Neural progenitor cell (in vitro differentiated cells): ENCODE results near the gene RNF31. TPM values are rescaled to one million over a fixed set of nuclear protein-coding genes. Genes with fewer than 3 reads are reported as not detected.

Source experiments
- DNase-seq: peaks from one replicate; pipeline ENCODE4 v3.0.0-alpha.2; 2016; ENCODE audit warnings: low spot score
- H2AFZ ChIP-seq: fragments of 200-600 bp; sonication (generic); replicated peaks from 2 replicates; pipeline ENCODE4 v1.6.1; 2016; ENCODE audit warnings: antibody characterized with exemption
- H3F3A ChIP-seq: fragments of 200-600 bp; sonication (generic); 2 replicates; pipeline ENCODE4 v1.6.1; 2016; ENCODE audit warnings: antibody characterized with exemption, low read depth
- H3K27ac ChIP-seq: fragments of 200-600 bp; sonication (generic); 2 replicates; pipeline ENCODE4 v1.5.1; 2016; ENCODE audit warnings: mild to moderate bottlenecking
- H3K27me3 ChIP-seq: fragments of 200-600 bp; sonication (generic); 2 replicates; pipeline ENCODE4 v1.6.1; 2016; ENCODE audit warnings: mild to moderate bottlenecking, moderate library complexity
- H3K36me3 ChIP-seq: fragments of 200-600 bp; sonication (generic); 2 replicates; pipeline ENCODE4 v1.5.1; 2016
- H3K4me1 ChIP-seq: fragments of 200-600 bp; sonication (generic); 2 replicates; pipeline ENCODE4 v1.6.1; 2016; ENCODE audit warnings: mixed run types
- H3K4me2 ChIP-seq: fragments of 200-600 bp; sonication (generic); 2 replicates; pipeline ENCODE4 v1.6.1; 2016
- H3K4me3 ChIP-seq: fragments of 200-600 bp; sonication (generic); 2 replicates; pipeline ENCODE4 v1.5.1; 2016
- H3K79me2 ChIP-seq: fragments of 200-600 bp; sonication (generic); 2 replicates; pipeline ENCODE4 v1.6.1; 2016; ENCODE audit warnings: low read depth
- H3K9ac ChIP-seq: fragments of 200-600 bp; sonication (generic); 2 replicates; pipeline ENCODE4 v1.6.1; 2016
- H3K9me3 ChIP-seq: fragments of 200-600 bp; sonication (generic); 2 replicates; pipeline ENCODE4 v1.5.1; 2016; ENCODE audit warnings: low read depth
- H4K20me1 ChIP-seq: fragments of 200-600 bp; sonication (generic); 2 replicates; pipeline ENCODE4 v1.6.1; 2016; ENCODE audit warnings: low read depth
- H3K27ac Mint-ChIP-seq: 3 replicates; pipeline ENCODE4 v1.8.0; 2021; ENCODE audit warnings: mixed read lengths
- H3K27me3 Mint-ChIP-seq: 2 replicates; pipeline ENCODE4 v1.8.0; 2022; ENCODE audit warnings: low read depth, mild to moderate bottlenecking, inconsistent platforms, moderate library complexity, mixed read lengths; ENCODE audit not compliant: insufficient read depth
- H3K36me3 Mint-ChIP-seq: 3 replicates; pipeline ENCODE4 v1.8.0; 2021; ENCODE audit warnings: mixed read lengths
- H3K4me1 Mint-ChIP-seq: 3 replicates; pipeline ENCODE4 v1.8.0; 2021; ENCODE audit warnings: mixed read lengths
- H3K4me3 Mint-ChIP-seq: 3 replicates; pipeline ENCODE4 v1.8.0; 2021; ENCODE audit warnings: mild to moderate bottlenecking, moderate library complexity, mixed read lengths
- H3K9me3 Mint-ChIP-seq: 3 replicates; pipeline ENCODE4 v1.8.0; 2020; ENCODE audit warnings: mixed read lengths
- CTCF ChIP-seq: fragments of 200-600 bp; sonication (generic); IDR thresholded peaks from 2 replicates; pipeline ENCODE4 v1.5.1; 2017; ENCODE audit warnings: antibody characterized with exemption, mild to moderate bottlenecking
- EZH2 ChIP-seq: fragments of 200-600 bp; sonication (generic); IDR thresholded peaks from 2 replicates; pipeline ENCODE4 v1.6.1; 2017; ENCODE audit warnings: antibody characterized with exemption, mild to moderate bottlenecking, moderate library complexity
- EZH2phosphoT487 ChIP-seq: fragments of 200-600 bp; sonication (generic); IDR thresholded peaks from 2 replicates; pipeline ENCODE4 v1.6.1; 2017; ENCODE audit warnings: antibody characterized with exemption
- total RNA-seq: library from RNA; depleted of rRNA; stranded (reverse); fragments of >200 nt; gene quantifications from 2 replicates; pipeline ENCODE4 v1.2.3, GENCODE V29; 2015; ENCODE audit warnings: low replicate concordance

Gene RNF31
- total RNA-seq, 1 donor from 2014 or later: 28.8 TPM

GRCh38 chr14:24150567-24150966 lies 3.3 kb downstream of the RNF31 start:
- TF ChIP-seq CTCF (no peak), EZH2 (no peak), EZH2phosphoT487 (no peak)
- Histone ChIP-seq H3K36me3 (peaks cover 4% of the 10 kb centered on the region), H3F3A (peaks cover 4% of the 10 kb centered on the region), H4K20me1 (peaks cover 15% of the 10 kb centered on the region), H3K4me2 (no peak overlapping the region), H2AFZ (no peak overlapping the region), H3K9ac (no peak overlapping the region), H3K4me3 (no peak overlapping the region), H3K27ac (no peak overlapping the region), H3K9me3 (no peaks in the 10 kb centered on the region), H3K4me1 (peaks cover 10% of the 10 kb centered on the region), H3K79me2 (peaks cover 29% of the 10 kb centered on the region), H3K27me3 (no peaks in the 10 kb centered on the region)
- peaks cover 10% of the 10 kb centered on the region for H3K36me3 Mint-ChIP-seq
- H3K9me3 Mint-ChIP-seq: no peaks in the 10 kb centered on the region
- peaks cover 15% of the 10 kb centered on the region for H3K4me1 Mint-ChIP-seq
- H3K4me3 Mint-ChIP-seq: no peak overlapping the region
- no peak overlapping the region for H3K27ac Mint-ChIP-seq
- no peaks in the 10 kb centered on the region for H3K27me3 Mint-ChIP-seq
- DNase-seq: no peak

- Histone ChIP-seq H2AFZ (no peak overlapping the region), H3K36me3 (peaks cover 4% of the 10 kb centered on the region), H3K4me1 (peaks cover 7% of the 10 kb centered on the region), H3F3A (peaks cover 4% of the 10 kb centered on the region), H3K27me3 (no peaks in the 10 kb centered on the region), H3K9me3 (no peaks in the 10 kb centered on the region), H3K4me2 (no peak overlapping the region), H3K9ac (no peak overlapping the region), H3K79me2 (peaks cover 25% of the 10 kb centered on the region), H3K27ac (no peak overlapping the region), H4K20me1 (peaks cover 15% of the 10 kb centered on the region), H3K4me3 (no peak overlapping the region)
- Mint-ChIP-seq H3K36me3 (peaks cover 14% of the 10 kb centered on the region), H3K4me1 (peaks cover 11% of the 10 kb centered on the region), H3K9me3 (no peaks in the 10 kb centered on the region), H3K27ac (no peak overlapping the region), H3K4me3 (no peak overlapping the region), H3K27me3 (no peaks in the 10 kb centered on the region)
- DNase-seq: no peak
- TF ChIP-seq EZH2phosphoT487: no peak
Observed at GRCh38 chr14:24150993-24151392, 3.7 kb downstream of the RNF31 start.

GRCh38 chr14:24151404-24152080 lies 4.2 kb downstream of the RNF31 start:
- H3K79me2 ChIP-seq: peaks cover 23% of the 10 kb centered on the region
- Mint-ChIP-seq H3K36me3 (peaks cover 14% of the 10 kb centered on the region), H3K27ac (no peak overlapping the region), H3K27me3 (no peaks in the 10 kb centered on the region), H3K9me3 (no peaks in the 10 kb centered on the region), H3K4me1 (peaks cover 10% of the 10 kb centered on the region), H3K4me3 (peak overlapping the region; percentile 20)
- TF ChIP-seq CTCF (no peak), EZH2phosphoT487 (no peak), EZH2 (no peak)
- peaks cover 15% of the 10 kb centered on the region for H4K20me1 ChIP-seq
- no peak overlapping the region for H3K4me3 ChIP-seq
- no peak for DNase-seq
- H3K4me1 ChIP-seq: peaks cover 7% of the 10 kb centered on the region
- H3K9ac ChIP-seq: no peak overlapping the region
- H3K27me3 ChIP-seq: no peaks in the 10 kb centered on the region
- H3K4me2 ChIP-seq: no peak overlapping the region
- H3K27ac ChIP-seq: no peak overlapping the region
- H3F3A ChIP-seq: peaks cover 4% of the 10 kb centered on the region
- no peaks in the 10 kb centered on the region for H3K9me3 ChIP-seq
- peaks cover 4% of the 10 kb centered on the region for H3K36me3 ChIP-seq
- H2AFZ ChIP-seq: no peak overlapping the region

GRCh38 chr14:24155100-24155499 lies 7.8 kb downstream of the RNF31 start:
- Histone ChIP-seq H3K36me3 (peaks cover 4% of the 10 kb centered on the region), H3K4me2 (no peak overlapping the region), H3K9ac (no peak overlapping the region), H3K79me2 (no peaks in the 10 kb centered on the region), H3K27me3 (no peaks in the 10 kb centered on the region), H3K4me3 (no peak overlapping the region), H3K4me1 (no peaks in the 10 kb centered on the region), H4K20me1 (no peaks in the 10 kb centered on the region), H3F3A (peaks cover under 1% of the 10 kb centered on the region), H3K27ac (no peak overlapping the region), H3K9me3 (no peaks in the 10 kb centered on the region), H2AFZ (no peak overlapping the region)
- Mint-ChIP-seq H3K27ac (no peak overlapping the region), H3K9me3 (no peaks in the 10 kb centered on the region), H3K4me1 (no peaks in the 10 kb centered on the region), H3K4me3 (no peak overlapping the region), H3K36me3 (peaks cover 16% of the 10 kb centered on the region), H3K27me3 (peaks cover 2% of the 10 kb centered on the region)
- TF ChIP-seq EZH2 (no peak), EZH2phosphoT487 (no peak), CTCF (no peak)
- DNase-seq: no peak
